Endodermal cell (in vitro differentiated cells): ENCODE results near the gene ENKUR. TPM values are rescaled to one million over a fixed set of nuclear protein-coding genes. Genes with fewer than 3 reads are reported as not detected.

ENCODE experiments used
- DNase-seq: peaks from one replicate; pipeline ENCODE4 v3.0.0-alpha.2; 2017
- H3K27ac ChIP-seq: 2 replicates; pipeline ENCODE4 v1.5.1; 2013; ENCODE audit warnings: mild to moderate bottlenecking, low read depth, low read length, moderate library complexity
- H3K27me3 ChIP-seq: 2 replicates; pipeline ENCODE4 v1.6.1; 2013; ENCODE audit warnings: mild to moderate bottlenecking, low read length, moderate library complexity; ENCODE audit not compliant: insufficient read depth, control insufficient read depth, poor library complexity, severe bottlenecking
- H3K36me3 ChIP-seq: 2 replicates; pipeline ENCODE4 v1.7.0; 2013; ENCODE audit warnings: mild to moderate bottlenecking, low read length, moderate library complexity; ENCODE audit not compliant: control insufficient read depth, insufficient read depth
- H3K4me1 ChIP-seq: one replicate; pipeline ENCODE4 v1.7.0; 2013; ENCODE audit warnings: low read length; ENCODE audit not compliant: control insufficient read depth, insufficient read depth
- H3K4me3 ChIP-seq: 2 replicates; pipeline ENCODE4 v1.5.1; 2013; ENCODE audit warnings: mild to moderate bottlenecking, low read length, moderate library complexity
- H3K9ac ChIP-seq: 2 replicates; pipeline ENCODE4 v1.6.1; 2013; ENCODE audit warnings: mild to moderate bottlenecking, low read length, moderate library complexity; ENCODE audit not compliant: poor library complexity, severe bottlenecking; ENCODE audit errors: extremely low read depth
- H3K9me3 ChIP-seq: 2 replicates; pipeline ENCODE4 v1.6.1; 2013; ENCODE audit warnings: mild to moderate bottlenecking, low read length, moderate library complexity; ENCODE audit not compliant: control insufficient read depth
- H3K27ac Mint-ChIP-seq: 2 replicates; pipeline ENCODE4 v1.8.0; 2020; ENCODE audit warnings: mixed read lengths
- H3K27me3 Mint-ChIP-seq: 2 replicates; pipeline ENCODE4 v1.8.0; 2021; ENCODE audit warnings: mild to moderate bottlenecking, mixed read lengths; ENCODE audit not compliant: insufficient read depth
- H3K36me3 Mint-ChIP-seq: 2 replicates; pipeline ENCODE4 v1.8.0; 2020; ENCODE audit warnings: low read depth, mixed read lengths
- H3K4me1 Mint-ChIP-seq: 2 replicates; pipeline ENCODE4 v1.8.0; 2020; ENCODE audit warnings: mixed read lengths
- H3K4me3 Mint-ChIP-seq: 2 replicates; pipeline ENCODE4 v1.8.0; 2020; ENCODE audit warnings: mild to moderate bottlenecking, moderate library complexity, mixed read lengths
- H3K9me3 Mint-ChIP-seq: 2 replicates; pipeline ENCODE4 v1.8.0; 2020; ENCODE audit warnings: mild to moderate bottlenecking, mixed read lengths
- WGBS, 2 experiments: methylation state at CpG; one replicate each; pipeline versions ENCODE4 v1.1.5 to v1.1.7; 2013; ENCODE audit warnings: missing lambda C conversion rate in 2 of 2, mixed read lengths in 1 of 2; ENCODE audit not compliant: insufficient coverage in 1 of 2, insufficient read length in 1 of 2; 5-methylcytosine and 5-hydroxymethylcytosine counted together
- total RNA-seq, 2 donors: library from RNA; stranded (reverse); fragmentation: NEBNext Ultra II Directional in 1 of 2; extraction: Animal tissue kit (Norgen Biotek cat#: 25700) in 1 of 2; gene quantifications; 2 replicates in 1 of 2; 3 replicates in 1 of 2; pipeline ENCODE4 v1.2.1, GENCODE V29; 2021
- TF ChIP-seq, protein P1 (sequence below): fragments of 200-600 bp; sonication (generic); conservative IDR thresholded peaks from 2 replicates; pipeline ENCODE4 v1.5.0; 2021; ENCODE audit warnings: antibody characterized with exemption, mild to moderate bottlenecking

The ENKUR gene
- total RNA-seq, 2 donors from 2014 or later = not detected

DNA sequence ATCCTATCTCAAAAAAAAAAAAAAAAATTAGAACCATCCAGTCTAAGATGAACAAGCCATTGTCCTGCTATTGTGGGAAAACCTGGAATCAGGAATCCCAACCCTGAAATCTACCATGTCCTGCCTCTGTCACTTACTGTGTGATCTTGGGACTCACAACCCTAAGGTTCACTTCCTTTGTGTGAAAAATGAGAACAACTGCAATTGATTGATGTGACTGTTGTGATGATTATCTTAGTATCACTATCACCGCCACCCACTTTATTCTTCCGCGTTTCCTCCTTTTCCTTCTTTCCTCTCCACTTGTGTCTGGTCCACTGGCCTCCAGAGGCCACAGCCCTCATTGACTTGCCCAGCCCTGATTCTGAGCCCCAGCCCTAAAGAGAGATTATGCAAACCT is 50.9 kb downstream of the ENKUR start:
- Histone ChIP-seq H3K9me3 (no peaks in the 10 kb centered on the region), H3K27ac (no peak overlapping the region), H3K36me3 (no peaks in the 10 kb centered on the region), H3K27me3 (no peaks in the 10 kb centered on the region), H3K9ac (no peak overlapping the region), H3K4me1 (no peaks in the 10 kb centered on the region), H3K4me3 (no peak overlapping the region)
- Mint-ChIP-seq H3K4me1 (no peaks in the 10 kb centered on the region), H3K27me3 (no peaks in the 10 kb centered on the region), H3K4me3 (no peak overlapping the region), H3K27ac (no peak overlapping the region), H3K9me3 (no peaks in the 10 kb centered on the region), H3K36me3 (no peaks in the 10 kb centered on the region)
- TF ChIP-seq, protein P1, sequence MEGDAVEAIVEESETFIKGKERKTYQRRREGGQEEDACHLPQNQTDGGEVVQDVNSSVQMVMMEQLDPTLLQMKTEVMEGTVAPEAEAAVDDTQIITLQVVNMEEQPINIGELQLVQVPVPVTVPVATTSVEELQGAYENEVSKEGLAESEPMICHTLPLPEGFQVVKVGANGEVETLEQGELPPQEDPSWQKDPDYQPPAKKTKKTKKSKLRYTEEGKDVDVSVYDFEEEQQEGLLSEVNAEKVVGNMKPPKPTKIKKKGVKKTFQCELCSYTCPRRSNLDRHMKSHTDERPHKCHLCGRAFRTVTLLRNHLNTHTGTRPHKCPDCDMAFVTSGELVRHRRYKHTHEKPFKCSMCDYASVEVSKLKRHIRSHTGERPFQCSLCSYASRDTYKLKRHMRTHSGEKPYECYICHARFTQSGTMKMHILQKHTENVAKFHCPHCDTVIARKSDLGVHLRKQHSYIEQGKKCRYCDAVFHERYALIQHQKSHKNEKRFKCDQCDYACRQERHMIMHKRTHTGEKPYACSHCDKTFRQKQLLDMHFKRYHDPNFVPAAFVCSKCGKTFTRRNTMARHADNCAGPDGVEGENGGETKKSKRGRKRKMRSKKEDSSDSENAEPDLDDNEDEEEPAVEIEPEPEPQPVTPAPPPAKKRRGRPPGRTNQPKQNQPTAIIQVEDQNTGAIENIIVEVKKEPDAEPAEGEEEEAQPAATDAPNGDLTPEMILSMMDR = no peak
- 98% methylated on average over 3 of the region's 3 CpGs; no CpG with 5 or more reads in 1 of the 2 experiments for WGBS, 2 experiments
- DNase-seq = no peak

DNA sequence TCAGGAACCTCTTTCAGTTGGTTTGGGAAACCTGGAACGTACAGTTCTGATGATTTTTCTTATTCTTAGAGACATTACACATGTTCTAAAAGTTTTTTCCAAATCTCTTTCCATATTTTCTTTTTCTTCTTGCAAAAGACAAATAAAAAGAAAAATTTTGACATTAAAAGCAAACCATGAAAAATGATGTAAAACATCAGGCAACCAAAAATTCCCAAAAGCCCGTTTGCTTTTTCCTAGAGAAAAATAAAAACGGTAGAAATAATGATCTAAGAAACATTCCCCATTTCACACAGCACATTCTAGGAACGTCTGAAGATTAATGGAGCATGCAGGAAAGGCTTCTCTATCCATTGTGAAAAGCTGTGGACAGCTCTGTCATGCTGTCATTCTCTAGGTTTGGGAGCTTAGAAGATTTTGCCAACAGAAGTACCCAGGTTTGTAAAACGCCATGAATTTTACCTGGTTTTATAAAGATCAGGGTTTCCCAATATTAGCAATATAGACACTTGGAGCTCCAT is 52.4 kb downstream of the ENKUR start:
- Histone ChIP-seq H3K27me3 (no peaks in the 10 kb centered on the region), H3K9me3 (no peaks in the 10 kb centered on the region)
- no peaks in the 10 kb centered on the region for H3K9me3 Mint-ChIP-seq

GRCh38 chr10:24962995-24963394 is 53.0 kb downstream of the ENKUR start:
- no peaks in the 10 kb centered on the region for H3K36me3 ChIP-seq
- TF ChIP-seq, protein P1 = no peak
- Mint-ChIP-seq H3K4me1 (no peaks in the 10 kb centered on the region), H3K36me3 (no peaks in the 10 kb centered on the region), H3K27me3 (no peaks in the 10 kb centered on the region), H3K4me3 (no peak overlapping the region), H3K27ac (no peak overlapping the region), H3K9me3 (no peaks in the 10 kb centered on the region)
- 95 to 100% methylated on average over 1 to 2 of the region's 3 CpGs for WGBS, 2 experiments
- H3K4me1 ChIP-seq = no peaks in the 10 kb centered on the region
- H3K9ac ChIP-seq = no peak overlapping the region
- no peaks in the 10 kb centered on the region for H3K9me3 ChIP-seq
- no peak overlapping the region for H3K4me3 ChIP-seq
- no peak for DNase-seq
- no peaks in the 10 kb centered on the region for H3K27me3 ChIP-seq
- no peak overlapping the region for H3K27ac ChIP-seq

More for the DNA sequence above, 52.4 kb downstream of the ENKUR start:
- WGBS, 2 experiments = 88 to 92% methylated on average over 1 to 5 of the region's 5 CpGs
- Mint-ChIP-seq H3K27ac (no peak overlapping the region), H3K4me1 (no peaks in the 10 kb centered on the region), H3K4me3 (no peak overlapping the region), H3K27me3 (no peaks in the 10 kb centered on the region), H3K36me3 (no peaks in the 10 kb centered on the region)
- Histone ChIP-seq H3K36me3 (no peaks in the 10 kb centered on the region), H3K4me1 (no peaks in the 10 kb centered on the region), H3K9ac (no peak overlapping the region), H3K4me3 (no peak overlapping the region), H3K27ac (no peak overlapping the region)
- no peak for DNase-seq
- TF ChIP-seq, protein P1 = no peak
